Gastroesophageal sphincter (tissue), 3 donors: Measurements from ENCODE around the gene NAALAD2.

Experiments used
- EP300 ChIP-seq: sonication (generic); formaldehyde crosslinking; IDR thresholded peaks from one replicate; pipeline ENCODE4 v1.6.1; 2017; ENCODE audit warnings: antibody characterized with exemption, mild to moderate bottlenecking
- POLR2A ChIP-seq, 2 donors: fragments of 450-650 bp; IDR thresholded peaks; one replicate each; pipeline ENCODE4 v1.6.1; 2017; ENCODE audit warnings: antibody characterized with exemption in 2 of 2, mild to moderate bottlenecking in 2 of 2, moderate library complexity in 1 of 2
- POLR2AphosphoS5 ChIP-seq: sonication (generic); formaldehyde crosslinking; IDR thresholded peaks from one replicate; pipeline ENCODE4 v1.6.1; 2017; ENCODE audit warnings: antibody characterized with exemption
- TF ChIP-seq, protein P1 (sequence below), 4 experiments: fragments of 200-600 bp in 2 of 4; fragments of 450-650 bp in 2 of 4; sonication (generic) in 1 of 4; IDR thresholded peaks; one replicate each; pipeline ENCODE4 v1.5.1; 2017 to 2019; ENCODE audit warnings: antibody characterized with exemption in 4 of 4, mild to moderate bottlenecking in 2 of 4, moderate library complexity in 2 of 4

DNA sequence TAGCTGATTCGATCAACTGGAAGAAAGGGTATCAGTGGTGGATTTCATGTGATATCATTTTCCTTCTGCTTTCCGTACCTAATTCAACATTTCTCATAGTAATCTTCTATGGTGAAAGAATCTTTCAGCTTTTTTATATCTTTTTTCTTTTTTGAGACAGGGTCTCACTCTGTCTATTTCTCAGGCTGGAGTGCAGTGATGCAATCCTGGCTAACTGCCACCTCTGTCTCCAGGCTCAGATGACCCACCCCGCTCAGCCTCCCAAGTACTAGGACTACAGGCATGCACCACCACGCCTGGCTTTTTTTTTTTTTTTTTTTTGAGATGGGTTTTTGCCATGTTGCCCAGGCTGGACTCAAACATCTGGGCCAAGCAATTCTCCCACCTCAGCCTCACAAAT is 107.0 kb downstream of the NAALAD2 start:
- TF ChIP-seq, protein P1, sequence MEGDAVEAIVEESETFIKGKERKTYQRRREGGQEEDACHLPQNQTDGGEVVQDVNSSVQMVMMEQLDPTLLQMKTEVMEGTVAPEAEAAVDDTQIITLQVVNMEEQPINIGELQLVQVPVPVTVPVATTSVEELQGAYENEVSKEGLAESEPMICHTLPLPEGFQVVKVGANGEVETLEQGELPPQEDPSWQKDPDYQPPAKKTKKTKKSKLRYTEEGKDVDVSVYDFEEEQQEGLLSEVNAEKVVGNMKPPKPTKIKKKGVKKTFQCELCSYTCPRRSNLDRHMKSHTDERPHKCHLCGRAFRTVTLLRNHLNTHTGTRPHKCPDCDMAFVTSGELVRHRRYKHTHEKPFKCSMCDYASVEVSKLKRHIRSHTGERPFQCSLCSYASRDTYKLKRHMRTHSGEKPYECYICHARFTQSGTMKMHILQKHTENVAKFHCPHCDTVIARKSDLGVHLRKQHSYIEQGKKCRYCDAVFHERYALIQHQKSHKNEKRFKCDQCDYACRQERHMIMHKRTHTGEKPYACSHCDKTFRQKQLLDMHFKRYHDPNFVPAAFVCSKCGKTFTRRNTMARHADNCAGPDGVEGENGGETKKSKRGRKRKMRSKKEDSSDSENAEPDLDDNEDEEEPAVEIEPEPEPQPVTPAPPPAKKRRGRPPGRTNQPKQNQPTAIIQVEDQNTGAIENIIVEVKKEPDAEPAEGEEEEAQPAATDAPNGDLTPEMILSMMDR (IDR thresholded peaks at IDR 0.05): no peak
- TF ChIP-seq POLR2A (IDR thresholded peaks at IDR 0.05) (no peak), POLR2AphosphoS5 (no peak), EP300 (no peak)
